Measurements from ENCODE around the gene OR56B4.

DNA sequence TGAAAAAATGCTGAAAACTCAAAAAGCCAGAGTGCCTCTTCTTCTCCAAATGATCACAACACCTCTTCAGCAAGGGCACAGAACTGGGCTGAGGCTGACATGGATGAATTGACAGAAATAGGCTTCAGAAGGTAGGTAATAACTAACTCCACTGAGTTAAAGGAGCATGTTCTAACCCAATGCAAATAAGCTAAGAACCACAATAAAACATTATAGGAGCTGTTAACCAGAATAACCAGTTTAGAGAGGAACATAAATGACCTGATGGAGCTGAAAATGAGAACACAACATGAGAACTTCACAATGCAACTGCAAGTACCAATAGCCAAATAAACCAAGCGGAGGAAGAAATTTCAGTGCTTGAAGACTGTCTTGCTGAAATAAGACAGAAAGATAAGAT lies 9.2 kb downstream of the OR56B4 start:
- TF ChIP-seq CTCF (IDR thresholded peaks at IDR 0.05): no peak
- TF ChIP-seq POLR2A (IDR thresholded peaks at IDR 0.05): no peak
